GM18951 (cell line): ENCODE measurements around the gene HOXB1.

Source experiments
- POLR2A ChIP-seq: IDR thresholded peaks from 4 replicates; pipeline ENCODE4 v1.6.1; 2011; ENCODE audit warnings: mild to moderate bottlenecking; ENCODE audit not compliant: insufficient read length, insufficient read depth; ENCODE audit errors: extremely low read depth
- in situ Hi-C: fragments of 300-500 bp; cut with MboI; formaldehyde crosslinking; loops from one replicate; pipeline ENCODE4 v1.12.0; 2022; ENCODE audit warnings: low sequenced_read_pairs, mixed read lengths, inconsistent platforms; ENCODE audit not compliant: unreplicated experiment

The HOXB1 gene

GRCh38 chr17:48554412-48555257 is 23.8 kb upstream of the HOXB1 start:
- in situ Hi-C loops, result no loop called here
- TF ChIP-seq POLR2A, result no peak

- TF ChIP-seq POLR2A, result no peak
- in situ Hi-C loops, result no loop called here
These were observed 23.0 kb upstream of the HOXB1 start for GRCh38 chr17:48553826-48554225.

- no peak for TF ChIP-seq POLR2A
- in situ Hi-C loops, result no loop called here
These were observed 22.4 kb upstream of the HOXB1 start for GRCh38 chr17:48553190-48553547.

- TF ChIP-seq POLR2A, result no peak
- in situ Hi-C loops, result no loop called here
These were observed 21.8 kb upstream of the HOXB1 start for GRCh38 chr17:48552466-48553189.

- TF ChIP-seq POLR2A, result no peak
- in situ Hi-C loops, result no loop called here
These were observed 21.0 kb upstream of the HOXB1 start for GRCh38 chr17:48551596-48552465.

GRCh38 chr17:48551214-48551555 is 20.4 kb upstream of the HOXB1 start:
- TF ChIP-seq POLR2A, result no peak
- in situ Hi-C loops, result no loop called here

GRCh38 chr17:48550502-48551213 is 19.8 kb upstream of the HOXB1 start:
- in situ Hi-C loops, result no loop called here
- no peak for TF ChIP-seq POLR2A

GRCh38 chr17:48549914-48550501 is 19.2 kb upstream of the HOXB1 start:
- no peak for TF ChIP-seq POLR2A
- in situ Hi-C loops, result no loop called here

GRCh38 chr17:48549281-48549630 is 18.4 kb upstream of the HOXB1 start:
- TF ChIP-seq POLR2A, result no peak
- in situ Hi-C loops, result no loop called here

- in situ Hi-C loops, result no loop called here
- TF ChIP-seq POLR2A, result no peak
These were observed 17.9 kb upstream of the HOXB1 start for GRCh38 chr17:48548523-48549280.

GRCh38 chr17:48547808-48548522 is 17.2 kb upstream of the HOXB1 start:
- in situ Hi-C loops, result no loop called here
- no peak for TF ChIP-seq POLR2A
